ENCODE results near the gene KREMEN2.

GRCh38 chr16:3012246-3012645, 48.2 kb downstream of the KREMEN2 start:
- TF ChIP-seq EP300 (IDR thresholded peaks at IDR 0.05; ENCODE audit: borderline replicate concordance in 1 of 2, low read depth in 2 of 2, low read length in 2 of 2) (no peak), BCL11A (IDR thresholded peaks at IDR 0.05; ENCODE audit: low read depth in 2 of 2, low read length in 2 of 2) (no peak)
